ENCODE data around the gene ARL4C.

- TF ChIP-seq REST (tag by site-specific recombination; IDR thresholded peaks at IDR 0.05): no peak
- TF ChIP-seq ZNF768 (tag by site-specific recombination; IDR thresholded peaks at IDR 0.05): no peak
- no peak for TF ChIP-seq ZNF10 (tag by site-specific recombination; IDR thresholded peaks at IDR 0.05)
- no peak for TF ChIP-seq CTCF (tag by site-specific recombination; IDR thresholded peaks at IDR 0.05)
- TF ChIP-seq PRDM4 (tag by site-specific recombination; IDR thresholded peaks at IDR 0.05): no peak
- TF ChIP-seq ZNF184 (tag by site-specific recombination; IDR thresholded peaks at IDR 0.05): no peak
- TF ChIP-seq ZNF223 (tag by site-specific recombination; IDR thresholded peaks at IDR 0.05): no peak
- no peak for TF ChIP-seq ZNF157 (tag by site-specific recombination; IDR thresholded peaks at IDR 0.05)
- no peak for TF ChIP-seq ZNF785 (tag by site-specific recombination; IDR thresholded peaks at IDR 0.05)
- no peak for TF ChIP-seq ZNF2 (tag by site-specific recombination; IDR thresholded peaks at IDR 0.05)
- TF ChIP-seq ZBTB1 (tag by site-specific recombination; IDR thresholded peaks at IDR 0.05): no peak
- no peak for TF ChIP-seq REPIN1 (tag by site-specific recombination; IDR thresholded peaks at IDR 0.05; ENCODE audit: low read depth)
Measured at GRCh38 chr2:234483568-234484251, 13.2 kb downstream of the ARL4C start.
